Common myeloid progenitor, CD34-positive (primary cell): ENCODE data around the gene WDPCP.
A peak's percentile ranks its signal among the peaks of the same experiment; 100 is the strongest.
"Not testable (repeated sequence)": the region's sequence is repeated elsewhere in the genome, so short reads cannot be mapped to it uniquely, and the experiment has no call there.

ENCODE experiments used
- CTCF ChIA-PET: fragments of 350-600 bp; sonication (Branson Sonifier 250); formaldehyde crosslinking; loops from one replicate; lab custom pipeline; 2021; ENCODE audit warnings: antibody characterized with exemption; lab: Charles Lee
- POLR2A ChIA-PET: fragments of 350-600 bp; sonication (Branson Sonifier 250); formaldehyde crosslinking; loops from one replicate; lab custom pipeline; 2021; ENCODE audit warnings: antibody characterized with exemption; lab: Charles Lee
- DNase-seq, 3 donors: peaks; one replicate each; pipeline versions ENCODE4 v3.0.0 to v3.0.0-alpha.2; 2013
- H3K27ac ChIP-seq, 2 experiments: 1 replicate in 1 of 2; 2 replicates in 1 of 2; pipeline ENCODE4 v1.7.0; 2013; ENCODE audit warnings: inconsistent platforms in 2 of 2, low read length in 2 of 2, mild to moderate bottlenecking in 2 of 2, low read depth in 1 of 2, moderate library complexity in 1 of 2; ENCODE audit not compliant: severe bottlenecking in 2 of 2, insufficient read depth in 1 of 2, poor library complexity in 1 of 2
- H3K27me3 ChIP-seq, 5 experiments: replicated peaks in 2 of 5; 1 replicate in 3 of 5; 2 replicates in 2 of 5; pipeline versions ENCODE4 v1.6.1 to v1.7.0; 2013; ENCODE audit warnings: low read length in 4 of 5, mild to moderate bottlenecking in 2 of 5, moderate library complexity in 2 of 5, inconsistent platforms in 1 of 5; ENCODE audit not compliant: insufficient read depth in 5 of 5, control insufficient read depth in 4 of 5
- H3K36me3 ChIP-seq, 4 experiments: 1 replicate in 2 of 4; 2 replicates in 2 of 4; pipeline versions ENCODE4 v1.6.1 to v1.7.0; 2013; ENCODE audit warnings: low read length in 3 of 4, control low read depth in 1 of 4, mild to moderate bottlenecking in 1 of 4; ENCODE audit not compliant: control insufficient read depth in 4 of 4, insufficient read depth in 4 of 4
- H3K4me1 ChIP-seq, 4 experiments: 1 replicate in 3 of 4; 2 replicates in 1 of 4; pipeline versions ENCODE4 v1.6.1 to v1.7.1; 2013; ENCODE audit warnings: low read length in 3 of 4, mild to moderate bottlenecking in 3 of 4, control low read depth in 1 of 4, inconsistent platforms in 1 of 4, moderate library complexity in 1 of 4; ENCODE audit not compliant: control insufficient read depth in 4 of 4, insufficient read depth in 4 of 4; ENCODE audit errors: control extremely low read depth in 1 of 4
- H3K4me3 ChIP-seq, 7 experiments: 1 replicate in 4 of 7; 2 replicates in 3 of 7; pipeline versions ENCODE4 v1.5.1 to v1.7.0; 2013; ENCODE audit warnings: mild to moderate bottlenecking in 7 of 7, low read length in 6 of 7, moderate library complexity in 6 of 7, inconsistent platforms in 2 of 7, low read depth in 2 of 7, control low read depth in 1 of 7; ENCODE audit not compliant: insufficient read depth in 4 of 7, control insufficient read depth in 1 of 7; ENCODE audit errors: extremely low read depth in 1 of 7
- H3K9me3 ChIP-seq, 5 experiments: 1 replicate in 4 of 5; 2 replicates in 1 of 5; pipeline versions ENCODE4 v1.6.1 to v1.7.1; 2013; ENCODE audit warnings: low read length in 4 of 5, mild to moderate bottlenecking in 2 of 5, inconsistent platforms in 1 of 5, low read depth in 1 of 5, moderate library complexity in 1 of 5; ENCODE audit not compliant: control insufficient read depth in 4 of 5, insufficient read depth in 2 of 5; ENCODE audit errors: control extremely low read depth in 1 of 5
- WGBS: methylation state at CpG from one replicate; pipeline ENCODE4 v1.1.5; 2013; ENCODE audit not compliant: insufficient coverage; 5-methylcytosine and 5-hydroxymethylcytosine counted together

Gene WDPCP

GRCh38 chr2:63608865-63609264 lies 20.6 kb upstream of the WDPCP start:
- H3K4me3 ChIP-seq, H3K27me3 ChIP-seq, H3K27ac ChIP-seq, DNase-seq, POLR2A ChIA-PET, H3K9me3 ChIP-seq, H3K4me1 ChIP-seq: not testable (repeated sequence)
- WGBS = 79% methylated on average over 5 of the region's 8 CpGs
- CTCF ChIA-PET = interaction anchor here (1.6 kb wide), 1 partner anchor 11 kb away, joined by 3 read pairs; no protein-coding TSS in a partner anchor
- peaks cover 6 to 32% (median 24%) of the 10 kb centered on the region in 4 experiments for H3K36me3 ChIP-seq

GRCh38 chr2:63604666-63605065 lies 16.4 kb upstream of the WDPCP start:
- ChIA-PET CTCF (no interaction called here), POLR2A (interaction anchor here (0.6 kb wide), 1 partner anchor 1782 kb away, joined by 3 read pairs; no protein-coding TSS in a partner anchor)
- no peak for DNase-seq
- H3K27me3 ChIP-seq = no peaks in the 10 kb centered on the region
- H3K36me3 ChIP-seq = peaks cover 18 to 64% (median 50%) of the 10 kb centered on the region in 4 experiments
- H3K27ac ChIP-seq = no peak overlapping the region
- 100% methylated on average over 4 of the region's 4 CpGs for WGBS
- no peaks in the 10 kb centered on the region for H3K4me1 ChIP-seq
- no peak overlapping the region for H3K4me3 ChIP-seq
- no peaks in the 10 kb centered on the region for H3K9me3 ChIP-seq

GRCh38 chr2:63600881-63601460 lies 12.7 kb upstream of the WDPCP start:
- Histone ChIP-seq H3K4me1 (peaks cover 0 to 4% (median 0%) of the 10 kb centered on the region in 4 experiments), H3K9me3 (no peaks in the 10 kb centered on the region), H3K27me3 (no peaks in the 10 kb centered on the region), H3K27ac (no peak overlapping the region), H3K4me3 (no peak overlapping the region), H3K36me3 (peaks cover 21 to 72% (median 60%) of the 10 kb centered on the region in 4 experiments)
- POLR2A ChIA-PET = no interaction called here
- WGBS = 100% methylated on average over 1 of the region's 1 CpG
- DNase-seq = no peak
- CTCF ChIA-PET = no interaction called here

- H3K27ac ChIP-seq = no peak overlapping the region
- no peak for DNase-seq
- peaks cover 21 to 72% (median 58%) of the 10 kb centered on the region in 4 experiments for H3K36me3 ChIP-seq
- ChIA-PET POLR2A (interaction anchor here (2.0 kb wide), 1 partner anchor 10 kb away, joined by 7 read pairs; the partner anchor contains the start of genes MDH1 and WDPCP), CTCF (no interaction called here)
- no peak overlapping the region for H3K4me3 ChIP-seq
- H3K27me3 ChIP-seq = no peaks in the 10 kb centered on the region
- peaks cover 0 to 4% (median 0%) of the 10 kb centered on the region in 4 experiments for H3K4me1 ChIP-seq
- no peaks in the 10 kb centered on the region for H3K9me3 ChIP-seq
- WGBS = no CpG with 5 or more reads among the region's 2 CpGs
These were observed 10.7 kb upstream of the WDPCP start for GRCh38 chr2:63598981-63599380.

- Histone ChIP-seq H3K27ac (no peak overlapping the region), H3K4me1 (peaks cover 0 to 10% (median under 1%) of the 10 kb centered on the region in 4 experiments), H3K4me3 (no peak overlapping the region), H3K27me3 (no peaks in the 10 kb centered on the region), H3K36me3 (peaks cover 17 to 63% (median 47%) of the 10 kb centered on the region in 4 experiments), H3K9me3 (no peaks in the 10 kb centered on the region)
- CTCF ChIA-PET = interaction anchor here (1.0 to 1.5 kb wide), 2 partner anchors 9 to 15 kb away, joined by 3 read pairs; no protein-coding TSS in a partner anchor
- POLR2A ChIA-PET = interaction anchor here (0.6 kb wide), 1 partner anchor 1733 kb away, joined by 3 read pairs; no protein-coding TSS in a partner anchor
- 80% methylated on average over 1 of the region's 2 CpGs for WGBS
- DNase-seq = no peak
These were observed 8.2 kb upstream of the WDPCP start for GRCh38 chr2:63596401-63596883.

GRCh38 chr2:63594660-63595059 lies 6.4 kb upstream of the WDPCP start:
- 100% methylated on average over 3 of the region's 3 CpGs for WGBS
- DNase-seq = peak in 1 of 3 donors; percentile 9
- H3K36me3 ChIP-seq = peaks cover 9 to 49% (median 34%) of the 10 kb centered on the region in 4 experiments
- H3K4me3 ChIP-seq = no peak overlapping the region
- H3K9me3 ChIP-seq = no peaks in the 10 kb centered on the region
- no peaks in the 10 kb centered on the region for H3K27me3 ChIP-seq
- ChIA-PET CTCF (no interaction called here), POLR2A (no interaction called here)
- H3K27ac ChIP-seq = no peak overlapping the region
- H3K4me1 ChIP-seq = peaks cover 7 to 27% (median 15%) of the 10 kb centered on the region in 4 experiments

- no CpG with 5 or more reads among the region's 3 CpGs for WGBS
- H3K4me1 ChIP-seq = peaks cover 12 to 41% (median 27%) of the 10 kb centered on the region in 4 experiments
- DNase-seq = no peak
- no peaks in the 10 kb centered on the region for H3K9me3 ChIP-seq
- ChIA-PET POLR2A (no interaction called here), CTCF (interaction anchor here (1.2 kb wide), 1 partner anchor 104 kb away, joined by 3 read pairs; no protein-coding TSS in a partner anchor)
- peaks cover 9 to 37% (median 21%) of the 10 kb centered on the region in 4 experiments for H3K36me3 ChIP-seq
- no peak overlapping the region for H3K27ac ChIP-seq
- no peak overlapping the region for H3K4me3 ChIP-seq
- H3K27me3 ChIP-seq = no peaks in the 10 kb centered on the region
These were observed 3.4 kb upstream of the WDPCP start for GRCh38 chr2:63591566-63592175.
